Suprapubic skin (tissue), 4 donors: ENCODE results near the gene KCNJ18.
"Not testable (repeated sequence)": the region's sequence is repeated elsewhere in the genome, so short reads cannot be mapped to it uniquely, and the experiment has no call there.

Source experiments
- EP300 ChIP-seq: sonication (generic); formaldehyde crosslinking; IDR thresholded peaks from one replicate; pipeline ENCODE4 v1.6.1; 2017; ENCODE audit warnings: antibody characterized with exemption
- POLR2A ChIP-seq, 2 donors: fragments of 450-650 bp; IDR thresholded peaks; one replicate each; pipeline ENCODE4 v1.6.1; 2017; ENCODE audit warnings: antibody characterized with exemption in 2 of 2, mild to moderate bottlenecking in 2 of 2, moderate library complexity in 2 of 2
- POLR2AphosphoS5 ChIP-seq, 3 donors: sonication (generic); formaldehyde crosslinking; IDR thresholded peaks; one replicate each; pipeline ENCODE4 v1.6.1; 2017; ENCODE audit warnings: antibody characterized with exemption in 3 of 3
- TF ChIP-seq, protein P1 (sequence below), 2 donors: fragments of 200-600 bp in 1 of 2; fragments of 450-650 bp in 1 of 2; sonication (generic) in 1 of 2; IDR thresholded peaks; one replicate each; pipeline ENCODE4 v1.5.1; 2016 to 2019; ENCODE audit warnings: antibody characterized with exemption in 2 of 2, mild to moderate bottlenecking in 1 of 2, moderate library complexity in 1 of 2

- TF ChIP-seq POLR2A (IDR thresholded peaks at IDR 0.05); EP300; POLR2AphosphoS5 (IDR thresholded peaks at IDR 0.05): not testable (repeated sequence)
- TF ChIP-seq, protein P1, sequence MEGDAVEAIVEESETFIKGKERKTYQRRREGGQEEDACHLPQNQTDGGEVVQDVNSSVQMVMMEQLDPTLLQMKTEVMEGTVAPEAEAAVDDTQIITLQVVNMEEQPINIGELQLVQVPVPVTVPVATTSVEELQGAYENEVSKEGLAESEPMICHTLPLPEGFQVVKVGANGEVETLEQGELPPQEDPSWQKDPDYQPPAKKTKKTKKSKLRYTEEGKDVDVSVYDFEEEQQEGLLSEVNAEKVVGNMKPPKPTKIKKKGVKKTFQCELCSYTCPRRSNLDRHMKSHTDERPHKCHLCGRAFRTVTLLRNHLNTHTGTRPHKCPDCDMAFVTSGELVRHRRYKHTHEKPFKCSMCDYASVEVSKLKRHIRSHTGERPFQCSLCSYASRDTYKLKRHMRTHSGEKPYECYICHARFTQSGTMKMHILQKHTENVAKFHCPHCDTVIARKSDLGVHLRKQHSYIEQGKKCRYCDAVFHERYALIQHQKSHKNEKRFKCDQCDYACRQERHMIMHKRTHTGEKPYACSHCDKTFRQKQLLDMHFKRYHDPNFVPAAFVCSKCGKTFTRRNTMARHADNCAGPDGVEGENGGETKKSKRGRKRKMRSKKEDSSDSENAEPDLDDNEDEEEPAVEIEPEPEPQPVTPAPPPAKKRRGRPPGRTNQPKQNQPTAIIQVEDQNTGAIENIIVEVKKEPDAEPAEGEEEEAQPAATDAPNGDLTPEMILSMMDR (IDR thresholded peaks at IDR 0.05): not testable (repeated sequence)
Observed at GRCh38 chr17:21739485-21739884, 47.2 kb downstream of the KCNJ18 start.
